Endothelial cell (in vitro differentiated cells): ENCODE data around the gene SLC25A39. TPM values are rescaled to one million over a fixed set of nuclear protein-coding genes. Genes with fewer than 3 reads are reported as not detected.

Experiments
- DNase-seq: peaks from one replicate; pipeline ENCODE4 v3.0.0; 2021; ENCODE audit warnings: low spot score
- H3K27ac Mint-ChIP-seq: one replicate; pipeline ENCODE4 v1.8.0; 2021; ENCODE audit warnings: mixed read lengths, inconsistent platforms; ENCODE audit not compliant: unreplicated experiment
- H3K27me3 Mint-ChIP-seq: one replicate; pipeline ENCODE4 v1.8.0; 2021; ENCODE audit warnings: mild to moderate bottlenecking, moderate library complexity, mixed read lengths, inconsistent platforms; ENCODE audit not compliant: unreplicated experiment
- H3K36me3 Mint-ChIP-seq: one replicate; pipeline ENCODE4 v1.8.0; 2021; ENCODE audit warnings: mild to moderate bottlenecking, low read depth, mixed read lengths, inconsistent platforms; ENCODE audit not compliant: unreplicated experiment
- H3K4me1 Mint-ChIP-seq: one replicate; pipeline ENCODE4 v1.8.0; 2021; ENCODE audit warnings: mild to moderate bottlenecking, mixed read lengths, inconsistent platforms; ENCODE audit not compliant: unreplicated experiment
- H3K4me3 Mint-ChIP-seq: one replicate; pipeline ENCODE4 v1.8.0; 2021; ENCODE audit warnings: mild to moderate bottlenecking, mixed read lengths, inconsistent platforms; ENCODE audit not compliant: unreplicated experiment
- H3K9me3 Mint-ChIP-seq: one replicate; pipeline ENCODE4 v1.8.0; 2021; ENCODE audit warnings: mixed read lengths, inconsistent platforms; ENCODE audit not compliant: unreplicated experiment
- total RNA-seq: library from RNA; stranded (reverse); fragmentation: NEBNext Ultra II Directional; extraction: Animal tissue kit (Norgen Biotek cat#: 25700); gene quantifications from one replicate; pipeline ENCODE4 v1.2.1, GENCODE V29; 2021; ENCODE audit not compliant: unreplicated experiment
- TF ChIP-seq, protein P1 (sequence below): fragments of 200-600 bp; sonication (generic); IDR thresholded peaks from one replicate; pipeline ENCODE4 v1.5.0; 2021; ENCODE audit warnings: antibody characterized with exemption; ENCODE audit not compliant: unreplicated experiment

Gene SLC25A39
- total RNA-seq, 1 donor from 2014 or later, result 124 TPM

DNA sequence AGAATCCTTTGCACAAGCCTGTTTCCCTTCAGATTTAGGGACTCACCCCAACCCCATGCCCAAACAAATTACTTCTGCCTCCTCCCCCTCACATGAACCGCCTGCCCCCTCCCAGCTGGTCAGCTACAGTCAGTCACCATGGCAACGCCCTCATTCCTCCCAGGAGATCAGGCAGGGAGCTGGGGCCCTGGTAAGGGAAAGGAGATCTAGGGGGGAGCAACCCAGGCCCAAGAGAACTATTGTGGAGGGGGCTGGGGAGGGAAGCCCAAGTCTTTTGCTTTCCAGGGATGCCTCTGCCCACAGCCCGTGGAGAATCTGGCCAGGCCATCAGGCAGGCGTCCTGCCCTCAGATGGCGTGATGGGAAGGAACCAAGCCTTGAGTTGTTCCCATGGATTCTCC lies 36.2 kb upstream of the SLC25A39 start:
- no peaks in the 10 kb centered on the region for H3K9me3 Mint-ChIP-seq
- H3K27me3 Mint-ChIP-seq, result peaks cover 15% of the 10 kb centered on the region
- H3K4me3 Mint-ChIP-seq, result peak overlapping the region; percentile 68
- H3K36me3 Mint-ChIP-seq, result peaks cover 15% of the 10 kb centered on the region
- no peak overlapping the region for H3K27ac Mint-ChIP-seq
- TF ChIP-seq, protein P1, sequence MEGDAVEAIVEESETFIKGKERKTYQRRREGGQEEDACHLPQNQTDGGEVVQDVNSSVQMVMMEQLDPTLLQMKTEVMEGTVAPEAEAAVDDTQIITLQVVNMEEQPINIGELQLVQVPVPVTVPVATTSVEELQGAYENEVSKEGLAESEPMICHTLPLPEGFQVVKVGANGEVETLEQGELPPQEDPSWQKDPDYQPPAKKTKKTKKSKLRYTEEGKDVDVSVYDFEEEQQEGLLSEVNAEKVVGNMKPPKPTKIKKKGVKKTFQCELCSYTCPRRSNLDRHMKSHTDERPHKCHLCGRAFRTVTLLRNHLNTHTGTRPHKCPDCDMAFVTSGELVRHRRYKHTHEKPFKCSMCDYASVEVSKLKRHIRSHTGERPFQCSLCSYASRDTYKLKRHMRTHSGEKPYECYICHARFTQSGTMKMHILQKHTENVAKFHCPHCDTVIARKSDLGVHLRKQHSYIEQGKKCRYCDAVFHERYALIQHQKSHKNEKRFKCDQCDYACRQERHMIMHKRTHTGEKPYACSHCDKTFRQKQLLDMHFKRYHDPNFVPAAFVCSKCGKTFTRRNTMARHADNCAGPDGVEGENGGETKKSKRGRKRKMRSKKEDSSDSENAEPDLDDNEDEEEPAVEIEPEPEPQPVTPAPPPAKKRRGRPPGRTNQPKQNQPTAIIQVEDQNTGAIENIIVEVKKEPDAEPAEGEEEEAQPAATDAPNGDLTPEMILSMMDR, result no peak
- peaks cover 15% of the 10 kb centered on the region for H3K4me1 Mint-ChIP-seq
- no peak for DNase-seq

DNA sequence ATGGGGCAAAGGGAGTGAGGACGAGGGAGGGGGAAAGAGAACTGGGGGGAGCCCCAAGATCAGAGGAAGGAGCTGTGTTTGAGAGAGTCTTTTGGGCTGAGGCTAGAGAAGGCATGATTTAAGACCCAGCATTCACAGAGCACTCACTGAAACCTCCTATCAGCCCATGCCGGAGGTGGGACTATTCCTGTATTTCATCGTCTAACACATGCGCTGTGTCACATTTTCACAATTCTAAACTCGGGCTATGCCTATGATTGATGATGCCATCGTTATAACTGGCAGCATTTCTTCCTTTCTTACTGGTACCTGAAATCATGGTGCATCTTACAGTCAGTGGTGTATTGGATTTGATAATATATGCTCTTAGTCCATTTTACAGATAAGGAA lies 35.5 kb upstream of the SLC25A39 start:
- no peak overlapping the region for H3K27ac Mint-ChIP-seq
- TF ChIP-seq, protein P1, result no peak
- H3K4me3 Mint-ChIP-seq, result peak overlapping the region; percentile 68
- no peaks in the 10 kb centered on the region for H3K9me3 Mint-ChIP-seq
- no peak for DNase-seq
- peaks cover 15% of the 10 kb centered on the region for H3K4me1 Mint-ChIP-seq
- H3K36me3 Mint-ChIP-seq, result peaks cover 15% of the 10 kb centered on the region
- H3K27me3 Mint-ChIP-seq, result peaks cover 15% of the 10 kb centered on the region

DNA sequence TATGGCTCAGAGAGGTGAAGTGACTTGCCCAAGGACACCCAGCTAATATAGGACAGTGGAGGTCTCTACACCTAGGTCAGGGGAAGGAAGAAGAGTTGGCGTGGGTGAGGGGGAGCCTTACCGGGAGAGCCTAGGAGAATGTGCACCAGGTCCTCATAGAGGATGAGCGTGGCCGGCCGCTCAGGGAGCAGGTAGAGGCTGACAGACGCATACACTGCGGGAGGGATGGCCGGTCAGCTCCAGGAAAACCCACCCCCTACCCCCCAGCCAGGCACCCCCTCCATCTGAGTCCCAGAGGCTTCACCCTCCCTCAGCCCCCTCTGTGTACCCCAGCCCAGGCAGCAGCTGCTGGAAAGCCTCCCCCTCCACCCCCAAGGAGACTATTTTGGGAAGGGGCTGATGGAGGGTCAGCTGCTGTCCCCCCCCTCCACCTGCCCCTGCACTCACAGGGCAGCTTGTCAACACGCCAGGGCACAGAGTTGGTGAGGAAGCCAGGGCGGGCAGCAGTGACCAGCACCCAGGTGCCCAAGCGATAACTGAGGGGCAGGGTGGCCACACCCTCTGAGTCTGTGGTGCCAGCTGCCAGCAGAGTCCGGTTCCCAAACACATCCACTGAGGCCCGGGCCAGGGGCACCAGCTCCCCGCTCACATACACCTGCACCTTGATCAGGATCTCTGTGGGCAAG lies 35.0 kb upstream of the SLC25A39 start:
- H3K4me1 Mint-ChIP-seq, result peaks cover 15% of the 10 kb centered on the region
- peaks cover 15% of the 10 kb centered on the region for H3K36me3 Mint-ChIP-seq
- H3K27ac Mint-ChIP-seq, result no peak overlapping the region
- peaks cover 15% of the 10 kb centered on the region for H3K27me3 Mint-ChIP-seq
- DNase-seq, result no peak
- H3K4me3 Mint-ChIP-seq, result peak overlapping the region; percentile 11
- TF ChIP-seq, protein P1, result no peak
- H3K9me3 Mint-ChIP-seq, result no peaks in the 10 kb centered on the region

DNA sequence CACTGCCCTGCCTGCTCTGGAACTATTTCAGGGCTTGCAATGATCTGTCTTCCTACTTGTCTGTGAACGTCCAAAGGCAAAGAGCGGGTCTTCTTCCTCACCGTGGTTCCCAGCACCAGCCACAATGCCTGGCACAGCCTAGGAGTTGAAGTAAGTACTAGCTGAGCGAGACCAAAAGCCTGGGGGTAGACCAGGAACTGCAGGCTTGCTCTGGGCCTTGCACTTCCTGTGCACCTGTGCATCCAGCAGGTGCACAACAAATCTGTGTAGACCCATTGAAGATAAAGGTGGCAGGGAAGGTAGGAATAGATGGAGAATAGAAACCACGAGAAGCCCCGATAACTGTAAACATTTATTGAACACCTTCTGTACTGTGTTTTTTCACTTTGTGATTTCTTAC lies 34.4 kb upstream of the SLC25A39 start:
- H3K27me3 Mint-ChIP-seq, result peaks cover 15% of the 10 kb centered on the region
- no peak for DNase-seq
- peaks cover 15% of the 10 kb centered on the region for H3K4me1 Mint-ChIP-seq
- TF ChIP-seq, protein P1, result no peak
- H3K27ac Mint-ChIP-seq, result no peak overlapping the region
- H3K4me3 Mint-ChIP-seq, result peak overlapping the region; percentile 11
- no peaks in the 10 kb centered on the region for H3K9me3 Mint-ChIP-seq
- H3K36me3 Mint-ChIP-seq, result peaks cover 15% of the 10 kb centered on the region

DNA sequence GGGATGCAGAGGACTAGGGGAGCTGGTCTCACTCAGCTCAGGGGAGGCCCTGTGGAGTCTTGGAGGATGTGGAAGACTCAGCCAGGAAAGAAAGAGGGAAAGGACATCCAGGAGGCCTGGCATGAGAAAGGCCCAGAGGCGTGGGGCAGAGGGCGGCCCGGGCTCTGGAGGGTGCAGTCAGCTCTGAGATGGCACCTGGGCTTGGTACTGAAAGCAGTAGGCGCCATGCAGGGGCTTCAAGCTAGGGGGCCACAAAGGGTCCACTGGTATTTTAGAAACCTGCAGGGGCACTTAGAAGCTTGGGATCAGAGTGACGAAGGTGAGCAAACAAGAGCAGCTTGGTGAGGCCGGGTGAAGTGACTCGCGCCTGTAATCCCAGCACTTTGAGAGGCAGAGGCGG lies 33.4 kb upstream of the SLC25A39 start:
- no peak for DNase-seq
- Mint-ChIP-seq H3K27ac (no peak overlapping the region), H3K4me1 (peaks cover 17% of the 10 kb centered on the region), H3K9me3 (no peaks in the 10 kb centered on the region), H3K27me3 (peaks cover 17% of the 10 kb centered on the region), H3K36me3 (peaks cover 17% of the 10 kb centered on the region), H3K4me3 (peak overlapping the region; percentile 25)
- TF ChIP-seq, protein P1, result no peak
